Measurements from ENCODE around the gene SPSB4. TPM values are rescaled to one million over a fixed set of nuclear protein-coding genes. Genes with fewer than 3 reads are reported as not detected.

The SPSB4 gene
- total and polyA plus RNA-seq, 4 experiments from 2014 or later, result not detected

- POLR2A ChIA-PET (ENCODE audit: partially characterized antibody), result no interaction called here
- Histone ChIP-seq H3K4me3 (ENCODE audit: low read length in 2 of 2) (no peak overlapping the region), H3K27me3 (ENCODE audit: insufficient read depth, low read length) (no peaks in the 10 kb centered on the region), H3K9me3 (ENCODE audit: control insufficient read depth in 1 of 2, low read length in 2 of 2) (no peaks in the 10 kb centered on the region), H3K27ac (ENCODE audit: low read depth, low read length) (no peak overlapping the region), H3K36me3 (ENCODE audit: insufficient read depth, low read length) (no peaks in the 10 kb centered on the region), H3K4me1 (ENCODE audit: insufficient read depth, low read length) (no peaks in the 10 kb centered on the region)
- intact Hi-C loops (cut with micrococcal nuclease), result no loop called here
- H3K4me3 Mint-ChIP-seq, result no peak overlapping the region
- H3K36me3 Mint-ChIP-seq, result no peaks in the 10 kb centered on the region
- H3K27me3 Mint-ChIP-seq, result no peaks in the 10 kb centered on the region
- H3K9me3 Mint-ChIP-seq, result no peaks in the 10 kb centered on the region
- DNase-seq, result no peak
- CTCF ChIA-PET (ENCODE audit: partially characterized antibody), result interaction anchor here (0.6 kb wide), 1 partner anchor 119 kb away, joined by 5 read pairs; no protein-coding TSS in a partner anchor
- H3K27ac Mint-ChIP-seq, result no peak overlapping the region
- H3K4me1 Mint-ChIP-seq, result peaks cover 0 to 2% (median 0%) of the 10 kb centered on the region in 4 donors
Observed at GRCh38 chr3:141070727-141071357, 19.7 kb downstream of the SPSB4 start.

GRCh38 chr3:141071681-141072260 is 20.6 kb downstream of the SPSB4 start:
- no peak overlapping the region for H3K27ac Mint-ChIP-seq
- H3K4me1 Mint-ChIP-seq, result peaks cover 0 to 2% (median 0%) of the 10 kb centered on the region in 4 donors
- POLR2A ChIA-PET (ENCODE audit: partially characterized antibody), result no interaction called here
- no peak for DNase-seq
- peaks cover 2 to 6% of the 10 kb centered on the region in 2 donors for H3K27me3 Mint-ChIP-seq
- H3K4me3 Mint-ChIP-seq, result no peak overlapping the region
- no peaks in the 10 kb centered on the region for H3K4me1 ChIP-seq (ENCODE audit: insufficient read depth, low read length)
- intact Hi-C loops (cut with micrococcal nuclease), result no loop called here
- no peaks in the 10 kb centered on the region for H3K27me3 ChIP-seq (ENCODE audit: insufficient read depth, low read length)
- no peaks in the 10 kb centered on the region for H3K9me3 ChIP-seq (ENCODE audit: control insufficient read depth in 1 of 2, low read length in 2 of 2)
- H3K36me3 ChIP-seq (ENCODE audit: insufficient read depth, low read length), result no peaks in the 10 kb centered on the region
- no peaks in the 10 kb centered on the region for H3K36me3 Mint-ChIP-seq
- H3K9me3 Mint-ChIP-seq, result no peaks in the 10 kb centered on the region
- H3K27ac ChIP-seq (ENCODE audit: low read depth, low read length), result no peak overlapping the region
- H3K4me3 ChIP-seq (ENCODE audit: low read length in 2 of 2), result no peak overlapping the region
- CTCF ChIA-PET (ENCODE audit: partially characterized antibody), result interaction anchor here (0.6 to 0.8 kb wide), 2 partner anchors 118 to 120 kb away, joined by 3 to 5 read pairs; no protein-coding TSS in a partner anchor

- no peaks in the 10 kb centered on the region for H3K27me3 ChIP-seq (ENCODE audit: insufficient read depth, low read length)
- no peaks in the 10 kb centered on the region for H3K36me3 ChIP-seq (ENCODE audit: insufficient read depth, low read length)
- intact Hi-C loops (cut with micrococcal nuclease), result no loop called here
- DNase-seq, result no peak
- Mint-ChIP-seq H3K36me3 (no peaks in the 10 kb centered on the region), H3K9me3 (no peaks in the 10 kb centered on the region), H3K4me3 (no peak overlapping the region), H3K27ac (no peak overlapping the region), H3K4me1 (peaks cover 0 to 4% (median 3%) of the 10 kb centered on the region in 4 donors), H3K27me3 (peaks cover 2 to 8% of the 10 kb centered on the region in 2 donors)
- no peak overlapping the region for H3K27ac ChIP-seq (ENCODE audit: low read depth, low read length)
- ChIA-PET CTCF (ENCODE audit: partially characterized antibody) (no interaction called here), POLR2A (ENCODE audit: partially characterized antibody) (interaction anchor here (1.0 kb wide), 1 partner anchor 20 kb away, joined by 3 read pairs; no protein-coding TSS in a partner anchor)
- no peaks in the 10 kb centered on the region for H3K9me3 ChIP-seq (ENCODE audit: control insufficient read depth in 1 of 2, low read length in 2 of 2)
- H3K4me3 ChIP-seq (ENCODE audit: low read length in 2 of 2), result no peak overlapping the region
- no peaks in the 10 kb centered on the region for H3K4me1 ChIP-seq (ENCODE audit: insufficient read depth, low read length)
Observed at GRCh38 chr3:141072950-141073349, 21.8 kb downstream of the SPSB4 start.

GRCh38 chr3:141073580-141073979 is 22.4 kb downstream of the SPSB4 start:
- Mint-ChIP-seq H3K4me1 (peaks cover 0 to 4% (median 3%) of the 10 kb centered on the region in 4 donors), H3K27me3 (peaks cover 2 to 8% of the 10 kb centered on the region in 2 donors), H3K36me3 (no peaks in the 10 kb centered on the region), H3K9me3 (no peaks in the 10 kb centered on the region), H3K27ac (no peak overlapping the region), H3K4me3 (no peak overlapping the region)
- POLR2A ChIA-PET (ENCODE audit: partially characterized antibody), result interaction anchor here (1.0 kb wide), 1 partner anchor 19 kb away, joined by 3 read pairs; no protein-coding TSS in a partner anchor
- intact Hi-C loops (cut with micrococcal nuclease), result no loop called here
- CTCF ChIA-PET (ENCODE audit: partially characterized antibody), result no interaction called here
- DNase-seq, result no peak
- H3K4me1 ChIP-seq (ENCODE audit: insufficient read depth, low read length), result no peaks in the 10 kb centered on the region
- no peak overlapping the region for H3K27ac ChIP-seq (ENCODE audit: low read depth, low read length)
- H3K36me3 ChIP-seq (ENCODE audit: insufficient read depth, low read length), result no peaks in the 10 kb centered on the region
- no peak overlapping the region for H3K4me3 ChIP-seq (ENCODE audit: low read length in 2 of 2)
- no peaks in the 10 kb centered on the region for H3K27me3 ChIP-seq (ENCODE audit: insufficient read depth, low read length)
- no peaks in the 10 kb centered on the region for H3K9me3 ChIP-seq (ENCODE audit: control insufficient read depth in 1 of 2, low read length in 2 of 2)

- Histone ChIP-seq H3K4me3 (ENCODE audit: low read length in 2 of 2) (no peak overlapping the region), H3K27me3 (ENCODE audit: insufficient read depth, low read length) (no peaks in the 10 kb centered on the region), H3K4me1 (ENCODE audit: insufficient read depth, low read length) (no peaks in the 10 kb centered on the region), H3K9me3 (ENCODE audit: control insufficient read depth in 1 of 2, low read length in 2 of 2) (no peaks in the 10 kb centered on the region), H3K36me3 (ENCODE audit: insufficient read depth, low read length) (no peaks in the 10 kb centered on the region), H3K27ac (ENCODE audit: low read depth, low read length) (no peak overlapping the region)
- Mint-ChIP-seq H3K27ac (no peak overlapping the region), H3K27me3 (peaks cover 2 to 8% of the 10 kb centered on the region in 2 donors), H3K9me3 (no peaks in the 10 kb centered on the region), H3K4me1 (peaks cover 0 to 4% (median 3%) of the 10 kb centered on the region in 4 donors), H3K4me3 (no peak overlapping the region), H3K36me3 (no peaks in the 10 kb centered on the region)
- intact Hi-C loops (cut with micrococcal nuclease), result no loop called here
- POLR2A ChIA-PET (ENCODE audit: partially characterized antibody), result no interaction called here
- no peak for DNase-seq
- CTCF ChIA-PET (ENCODE audit: partially characterized antibody), result no interaction called here
Observed at GRCh38 chr3:141074529-141074928, 23.4 kb downstream of the SPSB4 start.

- H3K27ac Mint-ChIP-seq, result no peak overlapping the region
- peak overlapping the region in 1 of 8 donors; percentile 49 for H3K4me3 Mint-ChIP-seq
- CTCF ChIA-PET (ENCODE audit: partially characterized antibody), result no interaction called here
- Histone ChIP-seq H3K4me1 (ENCODE audit: insufficient read depth, low read length) (no peaks in the 10 kb centered on the region), H3K4me3 (ENCODE audit: low read length in 2 of 2) (no peak overlapping the region), H3K36me3 (ENCODE audit: insufficient read depth, low read length) (no peaks in the 10 kb centered on the region), H3K9me3 (ENCODE audit: control insufficient read depth in 1 of 2, low read length in 2 of 2) (no peaks in the 10 kb centered on the region), H3K27me3 (ENCODE audit: insufficient read depth, low read length) (no peaks in the 10 kb centered on the region), H3K27ac (ENCODE audit: low read depth, low read length) (no peak overlapping the region)
- H3K27me3 Mint-ChIP-seq, result peaks cover 2 to 8% of the 10 kb centered on the region in 2 donors
- POLR2A ChIA-PET (ENCODE audit: partially characterized antibody), result no interaction called here
- H3K36me3 Mint-ChIP-seq, result no peaks in the 10 kb centered on the region
- intact Hi-C loops (cut with micrococcal nuclease), result no loop called here
- H3K4me1 Mint-ChIP-seq, result peaks cover 0 to 4% (median 3%) of the 10 kb centered on the region in 4 donors
- no peaks in the 10 kb centered on the region for H3K9me3 Mint-ChIP-seq
- no peak for DNase-seq
Observed at GRCh38 chr3:141076036-141076773, 25.1 kb downstream of the SPSB4 start.

GRCh38 chr3:141076797-141077571 is 25.8 kb downstream of the SPSB4 start:
- H3K4me1 Mint-ChIP-seq, result peaks cover 0 to 4% (median 3%) of the 10 kb centered on the region in 4 donors
- H3K27ac Mint-ChIP-seq, result peak overlapping the region in 1 of 7 donors; percentile 57
- H3K36me3 Mint-ChIP-seq, result no peaks in the 10 kb centered on the region
- H3K9me3 ChIP-seq (ENCODE audit: control insufficient read depth in 1 of 2, low read length in 2 of 2), result no peaks in the 10 kb centered on the region
- H3K4me1 ChIP-seq (ENCODE audit: insufficient read depth, low read length), result no peaks in the 10 kb centered on the region
- no peaks in the 10 kb centered on the region for H3K27me3 ChIP-seq (ENCODE audit: insufficient read depth, low read length)
- CTCF ChIA-PET (ENCODE audit: partially characterized antibody), result no interaction called here
- no peak for DNase-seq
- no peak overlapping the region for H3K27ac ChIP-seq (ENCODE audit: low read depth, low read length)
- intact Hi-C loops (cut with micrococcal nuclease), result no loop called here
- no peaks in the 10 kb centered on the region for H3K36me3 ChIP-seq (ENCODE audit: insufficient read depth, low read length)
- H3K4me3 ChIP-seq (ENCODE audit: low read length in 2 of 2), result no peak overlapping the region
- peaks cover 2 to 8% of the 10 kb centered on the region in 2 donors for H3K27me3 Mint-ChIP-seq
- POLR2A ChIA-PET (ENCODE audit: partially characterized antibody), result no interaction called here
- H3K9me3 Mint-ChIP-seq, result no peaks in the 10 kb centered on the region
- H3K4me3 Mint-ChIP-seq, result peak overlapping the region in 4 of 8 donors; percentile 1 to 52 (median 37)
